ENCODE results near the gene GABRB3.

DNA sequence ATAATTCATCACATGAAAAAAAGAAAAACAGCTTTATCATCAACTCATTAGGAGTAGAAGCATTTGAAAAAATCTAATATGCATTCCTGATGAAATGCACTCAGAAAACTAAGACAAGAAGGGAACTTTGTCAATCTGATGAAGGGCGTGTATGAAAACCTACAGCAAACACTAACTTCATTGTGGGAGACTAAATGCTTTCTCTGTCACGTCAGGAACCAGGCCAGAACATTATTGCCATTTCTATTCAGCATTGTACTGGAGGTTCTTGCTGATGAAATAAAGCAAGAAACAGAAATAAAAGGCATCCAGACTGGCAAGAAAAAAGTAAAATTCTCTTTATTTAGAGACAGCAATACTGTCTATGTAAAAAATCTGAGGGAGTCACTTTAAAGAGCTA lies 235.2 kb downstream of the GABRB3 start:
- TF ChIP-seq, protein P1, sequence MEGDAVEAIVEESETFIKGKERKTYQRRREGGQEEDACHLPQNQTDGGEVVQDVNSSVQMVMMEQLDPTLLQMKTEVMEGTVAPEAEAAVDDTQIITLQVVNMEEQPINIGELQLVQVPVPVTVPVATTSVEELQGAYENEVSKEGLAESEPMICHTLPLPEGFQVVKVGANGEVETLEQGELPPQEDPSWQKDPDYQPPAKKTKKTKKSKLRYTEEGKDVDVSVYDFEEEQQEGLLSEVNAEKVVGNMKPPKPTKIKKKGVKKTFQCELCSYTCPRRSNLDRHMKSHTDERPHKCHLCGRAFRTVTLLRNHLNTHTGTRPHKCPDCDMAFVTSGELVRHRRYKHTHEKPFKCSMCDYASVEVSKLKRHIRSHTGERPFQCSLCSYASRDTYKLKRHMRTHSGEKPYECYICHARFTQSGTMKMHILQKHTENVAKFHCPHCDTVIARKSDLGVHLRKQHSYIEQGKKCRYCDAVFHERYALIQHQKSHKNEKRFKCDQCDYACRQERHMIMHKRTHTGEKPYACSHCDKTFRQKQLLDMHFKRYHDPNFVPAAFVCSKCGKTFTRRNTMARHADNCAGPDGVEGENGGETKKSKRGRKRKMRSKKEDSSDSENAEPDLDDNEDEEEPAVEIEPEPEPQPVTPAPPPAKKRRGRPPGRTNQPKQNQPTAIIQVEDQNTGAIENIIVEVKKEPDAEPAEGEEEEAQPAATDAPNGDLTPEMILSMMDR (IDR thresholded peaks at IDR 0.05; ENCODE audit: poor library complexity, severe bottlenecking): no peak
- TF ChIP-seq EZH2 (IDR thresholded peaks at IDR 0.05; ENCODE audit: borderline replicate concordance, insufficient read depth, low read length, poor library complexity, severe bottlenecking) (no peak), POLR2AphosphoS5 (IDR thresholded peaks at IDR 0.05) (no peak)
